PC-9 (cell line): ENCODE data around the gene GPR141. TPM values are rescaled to one million over a fixed set of nuclear protein-coding genes. Genes with fewer than 3 reads are reported as not detected.

ENCODE experiments used
- BruUV-seq: library from RNA; stranded (reverse); fragments of 400-500 nt; replicated peaks from 2 replicates; lab custom pipeline; 2021; lab: Mats Ljungman, UMichigan
- CTCF ChIA-PET: fragments of 300-600 bp; sonication (Branson Sonifier 250); formaldehyde crosslinking; loops from one replicate; lab custom pipeline; 2022; ENCODE audit warnings: antibody characterized with exemption; lab: Charles Lee
- POLR2A ChIA-PET: fragments of 300-600 bp; sonication (Branson Sonifier 250); formaldehyde crosslinking; loops from one replicate; lab custom pipeline; 2022; ENCODE audit warnings: antibody characterized with exemption; ENCODE audit not compliant: unreplicated experiment; lab: Charles Lee
- DNase-seq, 2 experiments: peaks; one replicate each; pipeline versions ENCODE4 v3.0.0 to v3.0.0-alpha.2; 2015 to 2022; ENCODE audit warnings: mixed read lengths in 1 of 2
- H2AFZ ChIP-seq: fragments of 200-600 bp; sonication (generic); 2 replicates; pipeline ENCODE4 v1.8.1; 2017; ENCODE audit warnings: antibody characterized with exemption
- H3F3A ChIP-seq: fragments of 200-600 bp; sonication (generic); 2 replicates; pipeline ENCODE4 v1.8.1; 2017; ENCODE audit warnings: antibody characterized with exemption, mild to moderate bottlenecking, low read depth; ENCODE audit not compliant: insufficient read depth
- H3K27ac ChIP-seq: fragments of 200-600 bp; sonication (generic); 2 replicates; pipeline ENCODE4 v1.6.1; 2016; ENCODE audit warnings: mixed run types
- H3K27me3 ChIP-seq: fragments of 200-600 bp; sonication (generic); 2 replicates; pipeline ENCODE4 v1.6.1; 2016; ENCODE audit warnings: low read depth, mixed run types; ENCODE audit not compliant: insufficient read depth
- H3K36me3 ChIP-seq: fragments of 200-600 bp; sonication (generic); 2 replicates; pipeline ENCODE4 v1.6.1; 2016; ENCODE audit warnings: low read depth, mixed run types
- H3K4me1 ChIP-seq: fragments of 200-600 bp; sonication (generic); replicated peaks from 2 replicates; pipeline ENCODE4 v1.6.1; 2016; ENCODE audit warnings: mixed run types; ENCODE audit not compliant: insufficient read depth
- H3K4me2 ChIP-seq: fragments of 200-600 bp; sonication (generic); 2 replicates; pipeline ENCODE4 v1.6.1; 2017; ENCODE audit warnings: mixed run types
- H3K4me3 ChIP-seq: fragments of 200-600 bp; sonication (generic); 2 replicates; pipeline ENCODE4 v1.6.1; 2016; ENCODE audit warnings: mixed run types
- H3K79me2 ChIP-seq: fragments of 200-600 bp; sonication (generic); 2 replicates; pipeline ENCODE4 v1.6.1; 2017; ENCODE audit warnings: low read depth, mixed run types
- H3K9me2 ChIP-seq: fragments of 200-600 bp; sonication (generic); 2 replicates; pipeline ENCODE4 v1.8.1; 2017; ENCODE audit warnings: mild to moderate bottlenecking; ENCODE audit not compliant: insufficient read depth
- H3K9me3 ChIP-seq: fragments of 200-600 bp; sonication (generic); 2 replicates; pipeline ENCODE4 v1.8.1; 2016; ENCODE audit warnings: low read depth; ENCODE audit not compliant: insufficient read depth
- H4K20me1 ChIP-seq: fragments of 200-600 bp; sonication (generic); 2 replicates; pipeline ENCODE4 v1.8.1; 2017; ENCODE audit not compliant: insufficient read depth
- CTCF ChIP-seq: fragments of 200-600 bp; sonication (generic); conservative IDR thresholded peaks from 2 replicates; pipeline ENCODE4 v1.6.1; 2017; ENCODE audit warnings: mixed run types, antibody characterized with exemption, mild to moderate bottlenecking, moderate library complexity
- EZH2 ChIP-seq: fragments of 200-600 bp; sonication (generic); IDR thresholded peaks from 2 replicates; pipeline ENCODE4 v1.8.0; 2017; ENCODE audit warnings: antibody characterized with exemption, low read depth
- intact Hi-C: fragments of 100-400 bp; cut with micrococcal nuclease; formaldehyde crosslinking; loops from one replicate; pipeline ENCODE4 v1.10.0; 2022; ENCODE audit not compliant: unreplicated experiment
- total RNA-seq: library from RNA; stranded (reverse); gene quantifications from 2 replicates; pipeline ENCODE4 v1.2.3, GENCODE V29; 2021

The GPR141 gene
- total RNA-seq, 1 experiment from 2014 or later: not detected

DNA sequence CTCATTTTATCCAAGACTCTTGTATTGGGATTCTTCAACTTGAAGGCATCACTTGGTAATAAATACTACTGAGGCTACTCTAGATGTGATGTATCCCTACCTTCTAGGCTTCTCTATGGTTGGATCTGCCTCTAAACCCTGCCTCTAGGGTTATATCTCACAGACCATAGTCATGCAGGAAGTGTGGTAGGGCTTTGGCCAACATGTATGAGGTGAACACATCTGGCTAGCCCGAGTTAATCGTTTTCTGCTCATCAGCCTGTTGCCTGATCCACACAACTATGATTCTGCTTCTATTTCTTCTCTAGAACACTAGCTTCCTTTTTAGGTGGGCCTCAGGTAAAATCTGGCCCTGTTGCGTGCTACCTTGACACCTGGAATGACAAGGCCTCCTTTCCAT is 86.2 kb downstream of the GPR141 start:
- Histone ChIP-seq H3K36me3 (no peaks in the 10 kb centered on the region), H3K4me2 (no peak overlapping the region)
- no TSS peak for BruUV-seq

DNA sequence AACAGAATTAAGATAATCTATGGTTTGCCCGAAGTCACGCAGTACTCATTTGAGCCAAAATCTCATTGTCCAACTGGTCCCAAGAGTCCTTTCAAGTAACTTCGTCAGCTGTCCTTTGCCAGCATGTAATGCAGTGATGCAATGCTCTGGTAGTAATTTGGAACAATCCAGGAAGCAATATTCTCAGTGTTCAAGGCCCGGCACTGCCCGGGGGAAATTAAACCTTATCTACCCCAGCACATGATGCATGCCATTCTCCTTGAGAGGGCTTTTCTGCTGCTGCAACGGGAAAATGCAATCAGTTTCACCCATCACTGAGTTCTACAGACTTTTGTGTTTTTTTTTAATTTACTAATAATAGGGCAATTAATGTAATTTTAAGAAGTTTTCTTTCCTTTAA is 87.3 kb downstream of the GPR141 start:
- no peaks in the 10 kb centered on the region for H3K79me2 ChIP-seq
- no peak overlapping the region for H2AFZ ChIP-seq
- 0 out of 2 replicates have a peak, but pooled peaks cover 5% of the 10 kb centered on the region for H3K9me2 ChIP-seq
- BruUV-seq: no TSS peak
- H3K27me3 ChIP-seq: 0 out of 2 replicates have a peak, but pooled peaks cover 8% of the 10 kb centered on the region
- no peak overlapping the region for H3K4me3 ChIP-seq
- intact Hi-C loops: no loop called here
- H3F3A ChIP-seq: no peaks in the 10 kb centered on the region
- no peaks in the 10 kb centered on the region for H4K20me1 ChIP-seq
- H3K4me1 ChIP-seq: no peaks in the 10 kb centered on the region
- H3K4me2 ChIP-seq: no peak overlapping the region
- H3K9me3 ChIP-seq: no peaks in the 10 kb centered on the region
- DNase-seq: no peak
- CTCF ChIA-PET: no interaction called here
- no peak overlapping the region for H3K27ac ChIP-seq
- POLR2A ChIA-PET: no interaction called here
- no peaks in the 10 kb centered on the region for H3K36me3 ChIP-seq
- no peak for TF ChIP-seq EZH2
- TF ChIP-seq CTCF: no peak

More for the DNA sequence above, 86.2 kb downstream of the GPR141 start:
- H3K4me1 ChIP-seq: no peaks in the 10 kb centered on the region
- H2AFZ ChIP-seq: no peak overlapping the region
- H4K20me1 ChIP-seq: no peaks in the 10 kb centered on the region
- TF ChIP-seq EZH2 (no peak), CTCF (no peak)
- DNase-seq: no peak
- no peaks in the 10 kb centered on the region for H3F3A ChIP-seq
- CTCF ChIA-PET: no interaction called here
- intact Hi-C loops: no loop called here
- H3K27ac ChIP-seq: no peak overlapping the region
- 0 out of 2 replicates have a peak, but pooled peaks cover 5% of the 10 kb centered on the region for H3K9me2 ChIP-seq
- H3K27me3 ChIP-seq: 0 out of 2 replicates have a peak, but pooled peaks cover 8% of the 10 kb centered on the region
- H3K4me3 ChIP-seq: no peak overlapping the region
- POLR2A ChIA-PET: no interaction called here
- no peaks in the 10 kb centered on the region for H3K9me3 ChIP-seq
- no peaks in the 10 kb centered on the region for H3K79me2 ChIP-seq

DNA sequence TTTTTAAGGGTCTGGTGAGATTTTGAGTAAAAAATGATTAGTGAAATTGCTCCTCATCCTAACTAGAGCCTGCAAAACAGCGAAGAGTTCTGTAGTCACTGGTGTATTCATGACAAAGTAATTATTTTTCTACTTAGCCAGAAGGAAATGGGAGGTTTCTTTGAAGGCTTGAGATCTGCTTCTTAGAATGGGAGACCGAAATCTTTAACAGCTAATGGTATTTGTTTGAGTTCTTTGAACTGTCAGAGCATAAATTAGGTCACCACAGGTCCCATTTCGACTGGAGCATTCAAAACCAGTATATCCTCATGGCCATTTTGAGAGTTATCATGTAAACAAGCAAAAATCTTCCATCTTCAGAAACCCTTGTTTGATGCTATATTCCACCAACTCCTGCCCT is 87.8 kb downstream of the GPR141 start:
- POLR2A ChIA-PET: no interaction called here
- Histone ChIP-seq H4K20me1 (no peaks in the 10 kb centered on the region), H3K27me3 (0 out of 2 replicates have a peak, but pooled peaks cover 8% of the 10 kb centered on the region), H3K4me1 (no peaks in the 10 kb centered on the region), H3K36me3 (no peaks in the 10 kb centered on the region), H2AFZ (no peak overlapping the region), H3K79me2 (no peaks in the 10 kb centered on the region), H3K4me2 (no peak overlapping the region), H3K9me3 (no peaks in the 10 kb centered on the region), H3K4me3 (no peak overlapping the region), H3K9me2 (0 out of 2 replicates have a peak, but pooled peaks cover 5% of the 10 kb centered on the region), H3K27ac (no peak overlapping the region), H3F3A (no peaks in the 10 kb centered on the region)
- DNase-seq: no peak
- CTCF ChIA-PET: no interaction called here
- TF ChIP-seq CTCF: no peak
- no peak for TF ChIP-seq EZH2
- BruUV-seq: no TSS peak
- intact Hi-C loops: no loop called here
